GM21619 (cell line): Measurements from ENCODE around the gene MAP4.
"Not testable (repeated sequence)": the region's sequence is repeated elsewhere in the genome, so short reads cannot be mapped to it uniquely, and the experiment has no call there.

Experiments
- ATAC-seq: cut with Tn5 transposase; IDR thresholded peaks from one replicate; pipeline ENCODE4 v1.9.1; 2021; ENCODE audit not compliant: unreplicated experiment

The MAP4 gene

GRCh38 chr3:47847260-47847659, 169.0 kb downstream of the MAP4 start:
- no peak for ATAC-seq

DNA sequence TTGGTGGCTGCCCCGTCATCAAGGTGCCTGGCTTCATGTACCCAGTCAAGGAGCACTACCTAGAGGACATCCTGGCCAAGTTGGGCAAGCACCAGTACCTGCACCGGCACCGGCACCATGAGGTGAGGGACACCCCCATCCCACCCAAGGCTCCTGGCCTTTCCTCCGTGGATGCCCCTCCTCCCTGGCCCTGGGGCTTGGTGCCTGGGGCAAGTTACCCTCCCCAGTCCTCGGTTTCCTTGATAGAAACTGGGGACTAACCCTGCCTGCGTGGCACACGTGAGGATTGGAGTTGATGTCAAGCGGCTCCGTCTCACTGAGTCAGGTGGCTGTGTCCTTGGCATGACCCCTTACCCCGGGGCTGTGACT, 169.4 kb downstream of the MAP4 start:
- ATAC-seq = no peak

GRCh38 chr3:47846186-47846879, 169.9 kb downstream of the MAP4 start:
- ATAC-seq = no peak

GRCh38 chr3:47841786-47842349, 174.3 kb downstream of the MAP4 start:
- no peak for ATAC-seq

GRCh38 chr3:47838503-47838902, 177.7 kb downstream of the MAP4 start:
- no peak for ATAC-seq

DNA sequence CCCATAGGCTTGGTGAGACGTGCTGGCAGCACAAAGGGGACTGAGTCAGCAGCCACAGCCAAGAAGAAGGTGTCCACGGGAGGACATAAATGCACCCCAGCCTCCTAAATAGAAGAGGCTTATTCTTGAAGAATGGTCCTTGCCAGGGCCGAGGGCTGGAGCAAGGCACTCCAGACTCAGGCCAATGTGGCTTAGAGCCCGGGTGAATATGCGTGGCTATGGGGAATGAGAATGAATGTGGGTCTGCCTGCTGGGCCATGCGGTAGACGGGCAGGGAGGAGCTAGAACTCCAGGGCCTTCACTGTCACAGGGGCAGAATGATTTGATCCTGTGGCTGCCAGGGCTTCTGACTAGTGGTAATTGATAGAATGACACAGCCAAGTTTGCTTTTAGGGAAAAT, 179.2 kb downstream of the MAP4 start:
- no peak for ATAC-seq

DNA sequence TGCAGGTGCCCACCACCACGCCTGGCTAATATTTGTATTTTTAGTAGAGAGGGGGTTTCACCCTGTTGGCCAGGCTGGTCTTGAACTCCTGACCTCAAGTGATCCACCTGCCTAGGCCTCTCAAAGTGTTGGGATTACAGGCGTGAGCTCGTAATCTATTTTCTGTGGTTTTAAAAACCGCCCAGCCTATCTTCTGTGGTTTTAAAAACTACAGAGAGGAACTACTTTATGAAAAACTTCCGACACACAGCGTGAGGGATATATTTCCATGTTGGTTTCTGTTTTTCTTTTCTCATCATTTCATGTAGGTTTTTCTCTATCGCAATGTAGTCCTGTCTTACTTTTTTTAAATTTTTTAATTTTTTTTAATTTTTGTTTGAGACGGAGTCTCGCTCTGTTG, 186.7 kb downstream of the MAP4 start:
- not testable (repeated sequence) for ATAC-seq

GRCh38 chr3:47825590-47825989, 190.6 kb downstream of the MAP4 start:
- no peak for ATAC-seq

- peak; percentile 80 for ATAC-seq
Observed at GRCh38 chr3:47824541-47825473, 191.4 kb downstream of the MAP4 start.

GRCh38 chr3:47817609-47818008, 198.6 kb downstream of the MAP4 start:
- no peak for ATAC-seq

GRCh38 chr3:47813551-47814177, 202.6 kb downstream of the MAP4 start:
- no peak for ATAC-seq

- ATAC-seq = no peak
Observed at GRCh38 chr3:47804577-47804976, 211.6 kb downstream of the MAP4 start.

GRCh38 chr3:47803480-47804025, 212.7 kb downstream of the MAP4 start:
- no peak for ATAC-seq

GRCh38 chr3:47802734-47803479, 213.3 kb downstream of the MAP4 start, which contains the start of gene DHX30:
TSS of gene DHX30 (plus strand) at chr3:47803138. CDS start at chr3:47810684, 7,546 bp downstream.
- peak; percentile 79 for ATAC-seq
